ENCODE measurements around the gene DBH. TPM values are rescaled to one million over a fixed set of nuclear protein-coding genes. Genes with fewer than 3 reads are reported as not detected.

DBH gene
- total RNA-seq, 2 experiments from 2014 or later, result not detected

GRCh38 chr9:133682818-133683585 is 46.8 kb downstream of the DBH start:
- no peak for DNase-seq
- H3K4me1 Mint-ChIP-seq, result peaks cover 23% of the 10 kb centered on the region
- no peaks in the 10 kb centered on the region for H3K9me3 Mint-ChIP-seq
- H3K36me3 Mint-ChIP-seq, result peaks cover 4% of the 10 kb centered on the region
- H3K27ac Mint-ChIP-seq, result peak overlapping the region; percentile 94
- no peaks in the 10 kb centered on the region for H3K27me3 Mint-ChIP-seq
- peak overlapping the region; percentile 73 for H3K4me3 Mint-ChIP-seq

GRCh38 chr9:133683586-133684120 is 47.5 kb downstream of the DBH start:
- DNase-seq, result peak; percentile 75
- peak overlapping the region; percentile 94 for H3K27ac Mint-ChIP-seq
- H3K27me3 Mint-ChIP-seq, result no peaks in the 10 kb centered on the region
- no peaks in the 10 kb centered on the region for H3K9me3 Mint-ChIP-seq
- peak overlapping the region; percentile 73 for H3K4me3 Mint-ChIP-seq
- peaks cover 18% of the 10 kb centered on the region for H3K4me1 Mint-ChIP-seq
- H3K36me3 Mint-ChIP-seq, result peaks cover 4% of the 10 kb centered on the region

GRCh38 chr9:133684121-133684935 is 48.2 kb downstream of the DBH start:
- no peaks in the 10 kb centered on the region for H3K9me3 Mint-ChIP-seq
- no peak for DNase-seq
- H3K4me3 Mint-ChIP-seq, result peak overlapping the region; percentile 73
- peaks cover 14% of the 10 kb centered on the region for H3K4me1 Mint-ChIP-seq
- peak overlapping the region; percentile 94 for H3K27ac Mint-ChIP-seq
- H3K27me3 Mint-ChIP-seq, result no peaks in the 10 kb centered on the region
- peaks cover 4% of the 10 kb centered on the region for H3K36me3 Mint-ChIP-seq

GRCh38 chr9:133684936-133685361 is 48.8 kb downstream of the DBH start:
- H3K9me3 Mint-ChIP-seq, result no peaks in the 10 kb centered on the region
- no peak overlapping the region for H3K27ac Mint-ChIP-seq

GRCh38 chr9:133685653-133686609 is 49.8 kb downstream of the DBH start:
- no peaks in the 10 kb centered on the region for H3K27me3 Mint-ChIP-seq
- peaks cover 14% of the 10 kb centered on the region for H3K4me1 Mint-ChIP-seq
- H3K27ac Mint-ChIP-seq, result peak overlapping the region; percentile 6
- H3K36me3 Mint-ChIP-seq, result peaks cover 4% of the 10 kb centered on the region
- H3K4me3 Mint-ChIP-seq, result no peak overlapping the region
- no peaks in the 10 kb centered on the region for H3K9me3 Mint-ChIP-seq
- DNase-seq, result no peak

More at GRCh38 chr9:133684936-133685361, 48.8 kb downstream of the DBH start:
- Mint-ChIP-seq H3K36me3 (peaks cover 4% of the 10 kb centered on the region), H3K27me3 (no peaks in the 10 kb centered on the region), H3K4me1 (peaks cover 14% of the 10 kb centered on the region), H3K4me3 (no peak overlapping the region)
- no peak for DNase-seq

GRCh38 chr9:133686642-133687575 is 50.7 kb downstream of the DBH start:
- Mint-ChIP-seq H3K9me3 (no peaks in the 10 kb centered on the region), H3K4me3 (no peak overlapping the region), H3K4me1 (peaks cover 15% of the 10 kb centered on the region), H3K36me3 (peaks cover 2% of the 10 kb centered on the region), H3K27me3 (no peaks in the 10 kb centered on the region), H3K27ac (no peak overlapping the region)
- no peak for DNase-seq

- Mint-ChIP-seq H3K27me3 (no peaks in the 10 kb centered on the region), H3K4me1 (peaks cover 17% of the 10 kb centered on the region), H3K36me3 (no peaks in the 10 kb centered on the region), H3K27ac (no peak overlapping the region), H3K4me3 (no peak overlapping the region), H3K9me3 (no peaks in the 10 kb centered on the region)
- DNase-seq, result no peak
These were observed 51.9 kb downstream of the DBH start for GRCh38 chr9:133687856-133688761.

GRCh38 chr9:133689151-133689763 is 53.1 kb downstream of the DBH start:
- Mint-ChIP-seq H3K27me3 (no peaks in the 10 kb centered on the region), H3K4me3 (no peak overlapping the region), H3K4me1 (peaks cover 6% of the 10 kb centered on the region), H3K27ac (no peak overlapping the region), H3K9me3 (no peaks in the 10 kb centered on the region), H3K36me3 (no peaks in the 10 kb centered on the region)
- no peak for DNase-seq

- H3K9me3 Mint-ChIP-seq, result no peaks in the 10 kb centered on the region
- peaks cover 5% of the 10 kb centered on the region for H3K4me1 Mint-ChIP-seq
- H3K27me3 Mint-ChIP-seq, result no peaks in the 10 kb centered on the region
- no peaks in the 10 kb centered on the region for H3K36me3 Mint-ChIP-seq
- H3K4me3 Mint-ChIP-seq, result no peak overlapping the region
- DNase-seq, result no peak
- H3K27ac Mint-ChIP-seq, result no peak overlapping the region
These were observed 54.0 kb downstream of the DBH start for GRCh38 chr9:133690081-133690561.

- no peak for DNase-seq
- Mint-ChIP-seq H3K9me3 (no peaks in the 10 kb centered on the region), H3K4me3 (no peak overlapping the region), H3K36me3 (no peaks in the 10 kb centered on the region), H3K27me3 (no peaks in the 10 kb centered on the region), H3K4me1 (peaks cover 5% of the 10 kb centered on the region), H3K27ac (no peak overlapping the region)
These were observed 55.0 kb downstream of the DBH start for GRCh38 chr9:133691191-133691590.

- H3K4me3 Mint-ChIP-seq, result no peak overlapping the region
- H3K9me3 Mint-ChIP-seq, result no peaks in the 10 kb centered on the region
- peak; percentile 46 for DNase-seq
- H3K4me1 Mint-ChIP-seq, result peaks cover 10% of the 10 kb centered on the region
- no peaks in the 10 kb centered on the region for H3K27me3 Mint-ChIP-seq
- H3K36me3 Mint-ChIP-seq, result no peaks in the 10 kb centered on the region
- H3K27ac Mint-ChIP-seq, result no peak overlapping the region
These were observed 55.6 kb downstream of the DBH start for GRCh38 chr9:133691626-133692363.
